ENCODE data around the gene DOK4.

DNA sequence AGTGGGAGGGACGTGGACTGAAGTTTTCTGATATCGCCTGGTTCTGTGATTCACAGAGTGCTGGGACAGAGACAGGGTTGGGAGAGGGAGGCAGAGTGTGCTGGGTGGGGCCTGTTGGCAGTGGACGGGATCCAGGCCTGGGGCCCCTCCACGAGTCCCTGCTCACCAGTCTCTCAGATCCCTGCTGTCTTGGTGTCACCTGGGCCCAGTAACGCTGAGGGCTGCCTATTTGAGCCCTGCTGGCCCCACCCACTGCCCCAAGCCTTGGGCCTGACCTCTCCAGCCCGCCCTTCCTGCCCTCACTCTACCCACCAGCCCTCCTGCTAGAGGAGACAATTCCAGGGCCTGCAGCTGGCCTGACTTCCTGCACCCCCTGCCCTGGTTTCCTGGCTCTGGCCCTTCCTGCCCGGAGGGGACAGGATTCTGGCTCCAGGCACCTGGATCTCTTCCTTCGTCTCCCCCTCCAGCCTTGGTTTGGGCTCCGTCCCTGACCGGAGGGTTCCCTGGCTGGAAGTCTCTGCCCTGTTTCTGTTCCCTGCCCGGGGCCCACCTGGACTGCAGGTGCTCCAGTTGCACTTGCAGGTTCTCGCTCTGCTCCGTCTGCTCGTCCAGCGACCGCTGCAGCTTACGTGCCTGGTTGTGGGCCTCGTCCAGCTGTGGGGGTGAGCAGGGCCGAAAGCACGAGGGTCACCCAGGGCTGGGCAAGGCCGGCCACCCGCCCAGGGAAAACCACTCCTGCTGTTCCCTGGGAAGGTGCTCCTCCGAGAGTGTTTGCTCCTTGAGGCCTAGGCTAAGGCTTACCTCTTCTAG, 28.7 kb upstream of the DOK4 start:
- no peak for TF ChIP-seq CTCF (IDR thresholded peaks at IDR 0.05; ENCODE audit: poor library complexity)
- no peak for TF ChIP-seq EZH2 (IDR thresholded peaks at IDR 0.05; ENCODE audit: borderline replicate concordance)
- TF ChIP-seq EZH2phosphoT487 (IDR thresholded peaks at IDR 0.05; ENCODE audit: low read depth, severe bottlenecking, unreplicated experiment): no peak

All from hepatocyte (in vitro differentiated cells).